ENCODE measurements around the gene FBLN5.

GRCh38 chr14:91845652-91846051 is 101.8 kb downstream of the FBLN5 start:
- TF ChIP-seq CTCF (IDR thresholded peaks at IDR 0.05) (no peak), POLR2AphosphoS5 (IDR thresholded peaks at IDR 0.05) (no peak), POLR2A (IDR thresholded peaks at IDR 0.05) (no peak), EP300 (IDR thresholded peaks at IDR 0.05) (no peak)
